Measurements from ENCODE around the gene IFIT1.

DNA sequence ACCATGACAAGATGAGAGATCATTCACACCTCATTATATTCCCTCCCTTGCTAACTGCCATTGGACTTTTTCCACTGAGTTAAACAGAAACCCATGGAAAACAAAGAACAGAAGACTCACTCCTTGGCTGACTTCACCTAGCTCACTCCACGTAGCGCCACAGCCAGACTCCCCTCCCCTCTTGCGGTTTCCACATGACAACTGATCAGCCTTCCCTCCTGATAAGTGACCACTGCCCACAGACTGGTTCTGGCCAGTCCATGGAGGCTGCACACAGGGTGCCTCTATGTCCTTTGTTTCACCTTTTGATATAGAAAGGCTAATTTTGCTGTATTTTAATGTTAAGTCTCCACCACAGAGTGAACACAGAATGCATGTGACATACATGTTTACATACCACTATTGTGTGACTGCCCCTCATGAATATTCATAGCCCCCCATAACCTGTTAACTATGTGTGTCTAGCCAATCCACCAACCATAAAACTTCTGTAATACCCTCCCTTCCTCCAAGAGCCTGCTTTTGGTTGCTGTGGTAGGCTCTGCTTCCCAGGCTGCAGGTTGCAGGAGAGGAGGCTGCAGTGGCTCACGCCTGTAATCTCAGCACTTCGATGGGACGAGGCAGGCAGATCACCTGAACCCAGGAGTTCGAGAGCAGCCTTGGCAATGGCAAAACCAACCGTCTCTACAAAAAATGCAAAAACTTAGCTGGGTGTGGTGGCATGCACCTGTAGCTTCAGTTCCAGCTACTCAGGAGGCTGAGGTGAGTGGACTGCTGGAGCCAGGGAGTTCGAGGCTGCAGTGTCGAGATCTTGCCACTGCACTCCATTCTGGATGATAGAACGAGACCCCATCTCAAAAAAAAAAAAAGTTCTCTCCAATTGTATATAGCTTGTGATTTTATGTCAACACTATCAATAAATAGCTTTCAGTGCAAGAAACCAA lies 12.0 kb downstream of the IFIT1 start:
- TF ChIP-seq, protein P1, sequence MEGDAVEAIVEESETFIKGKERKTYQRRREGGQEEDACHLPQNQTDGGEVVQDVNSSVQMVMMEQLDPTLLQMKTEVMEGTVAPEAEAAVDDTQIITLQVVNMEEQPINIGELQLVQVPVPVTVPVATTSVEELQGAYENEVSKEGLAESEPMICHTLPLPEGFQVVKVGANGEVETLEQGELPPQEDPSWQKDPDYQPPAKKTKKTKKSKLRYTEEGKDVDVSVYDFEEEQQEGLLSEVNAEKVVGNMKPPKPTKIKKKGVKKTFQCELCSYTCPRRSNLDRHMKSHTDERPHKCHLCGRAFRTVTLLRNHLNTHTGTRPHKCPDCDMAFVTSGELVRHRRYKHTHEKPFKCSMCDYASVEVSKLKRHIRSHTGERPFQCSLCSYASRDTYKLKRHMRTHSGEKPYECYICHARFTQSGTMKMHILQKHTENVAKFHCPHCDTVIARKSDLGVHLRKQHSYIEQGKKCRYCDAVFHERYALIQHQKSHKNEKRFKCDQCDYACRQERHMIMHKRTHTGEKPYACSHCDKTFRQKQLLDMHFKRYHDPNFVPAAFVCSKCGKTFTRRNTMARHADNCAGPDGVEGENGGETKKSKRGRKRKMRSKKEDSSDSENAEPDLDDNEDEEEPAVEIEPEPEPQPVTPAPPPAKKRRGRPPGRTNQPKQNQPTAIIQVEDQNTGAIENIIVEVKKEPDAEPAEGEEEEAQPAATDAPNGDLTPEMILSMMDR (conservative IDR thresholded peaks at IDR 0.05 in 1 of 2, IDR thresholded peaks at IDR 0.05 in 1 of 2; ENCODE audit: extremely low read depth in 1 of 2, insufficient read depth in 1 of 2, low read depth in 1 of 2, low read length in 2 of 2): no peak
- no peak for TF ChIP-seq EZH2 (IDR thresholded peaks at IDR 0.05; ENCODE audit: borderline replicate concordance, low read length)
